H9 (cell line): Measurements from ENCODE around the gene RASSF8. TPM values are rescaled to one million over a fixed set of nuclear protein-coding genes. Genes with fewer than 3 reads are reported as not detected.

Experiments
- DNase-seq: peaks from one replicate; pipeline ENCODE4 v3.0.0-alpha.2; 2017
- H2AFZ ChIP-seq: one replicate; pipeline ENCODE4 v1.6.1; 2013; ENCODE audit warnings: mild to moderate bottlenecking, low read length, control low read depth, moderate library complexity
- H2AK5ac ChIP-seq: 2 replicates; pipeline ENCODE4 v1.6.1; 2013; ENCODE audit warnings: low read length, control low read depth, mixed read lengths; ENCODE audit not compliant: insufficient read length
- H2BK120ac ChIP-seq: one replicate; pipeline ENCODE4 v1.6.1; 2013; ENCODE audit warnings: low read depth, mild to moderate bottlenecking, low read length, control low read depth, inconsistent platforms; ENCODE audit not compliant: poor library complexity, severe bottlenecking
- H2BK12ac ChIP-seq: 2 replicates; pipeline ENCODE4 v1.6.1; 2013; ENCODE audit warnings: low read length, control low read depth, mixed read lengths, low read depth; ENCODE audit not compliant: insufficient read length
- H2BK15ac ChIP-seq: 2 replicates; pipeline ENCODE4 v1.6.1; 2013; ENCODE audit warnings: low read depth, low read length, control low read depth
- H2BK20ac ChIP-seq: one replicate; pipeline ENCODE4 v1.6.1; 2013; ENCODE audit warnings: low read depth, mild to moderate bottlenecking, low read length, control low read depth, inconsistent platforms; ENCODE audit not compliant: poor library complexity, severe bottlenecking
- H2BK5ac ChIP-seq: 2 replicates; pipeline ENCODE4 v1.6.1; 2013; ENCODE audit warnings: low read length, control low read depth, mixed read lengths; ENCODE audit not compliant: insufficient read length
- H3K14ac ChIP-seq: 2 replicates; pipeline ENCODE4 v1.6.1; 2013; ENCODE audit warnings: low read length, control low read depth; ENCODE audit not compliant: insufficient read depth
- H3K18ac ChIP-seq: 2 replicates; pipeline ENCODE4 v1.6.1; 2013; ENCODE audit warnings: low read depth, mild to moderate bottlenecking, mixed read lengths, low read length, control low read depth; ENCODE audit not compliant: insufficient read length
- H3K23ac ChIP-seq: 2 replicates; pipeline ENCODE4 v1.6.1; 2013; ENCODE audit warnings: low read length, control low read depth, mixed read lengths, low read depth; ENCODE audit not compliant: insufficient read length
- H3K23me2 ChIP-seq: 2 replicates; pipeline ENCODE4 v1.6.1; 2013; ENCODE audit warnings: low read depth, mild to moderate bottlenecking, mixed read lengths, low read length, control low read depth; ENCODE audit not compliant: insufficient read length, poor library complexity, severe bottlenecking
- H3K27ac ChIP-seq: 2 replicates; pipeline ENCODE4 v1.5.1; 2013; ENCODE audit warnings: low read length, control low read depth, mixed read lengths, low read depth; ENCODE audit not compliant: insufficient read length
- H3K27me3 ChIP-seq: 2 replicates; pipeline ENCODE4 v1.6.1; 2013; ENCODE audit warnings: low read length, control low read depth, inconsistent platforms; ENCODE audit not compliant: insufficient read depth
- H3K4ac ChIP-seq: 2 replicates; pipeline ENCODE4 v1.6.1; 2013; ENCODE audit warnings: low read depth, mild to moderate bottlenecking, control low read depth, inconsistent platforms, low read length, moderate library complexity
- H3K4me1 ChIP-seq: 2 replicates; pipeline ENCODE4 v1.6.1; 2013; ENCODE audit warnings: low read length, control low read depth, inconsistent platforms; ENCODE audit not compliant: insufficient read depth
- H3K4me2 ChIP-seq: 2 replicates; pipeline ENCODE4 v1.6.1; 2013; ENCODE audit warnings: low read length, control low read depth, mixed read lengths; ENCODE audit not compliant: insufficient read length, insufficient read depth
- H3K56ac ChIP-seq: 2 replicates; pipeline ENCODE4 v1.6.1; 2013; ENCODE audit warnings: low read depth, mild to moderate bottlenecking, mixed read lengths, low read length, control low read depth; ENCODE audit not compliant: insufficient read length
- H3K79me1 ChIP-seq: 2 replicates; pipeline ENCODE4 v1.6.1; 2013; ENCODE audit warnings: low read depth, mild to moderate bottlenecking, moderate library complexity, low read length, control low read depth, inconsistent platforms; ENCODE audit not compliant: insufficient read depth, poor library complexity, severe bottlenecking
- H3K79me2 ChIP-seq: 2 replicates; pipeline ENCODE4 v1.6.1; 2013; ENCODE audit warnings: low read length, control low read depth, inconsistent platforms; ENCODE audit not compliant: insufficient read depth
- H3K9ac ChIP-seq: 2 replicates; pipeline ENCODE4 v1.6.1; 2013; ENCODE audit warnings: low read length, control low read depth, mixed read lengths; ENCODE audit not compliant: insufficient read length; ENCODE audit errors: extremely low read depth
- H3K9me3 ChIP-seq: one replicate; pipeline ENCODE4 v1.6.1; 2013; ENCODE audit warnings: low read depth, low read length, inconsistent platforms; ENCODE audit not compliant: control insufficient read depth
- H3T11ph ChIP-seq: one replicate; pipeline ENCODE4 v1.6.1; 2013; ENCODE audit warnings: mild to moderate bottlenecking, low read length, control low read depth, inconsistent platforms
- H4K20me1 ChIP-seq: one replicate; pipeline ENCODE4 v1.6.1; 2013; ENCODE audit not compliant: control insufficient read depth, insufficient read length, insufficient read depth
- H4K5ac ChIP-seq: 2 replicates; pipeline ENCODE4 v1.6.1; 2013; ENCODE audit warnings: low read depth, mild to moderate bottlenecking, mixed read lengths, low read length, control low read depth; ENCODE audit not compliant: insufficient read length
- H4K8ac ChIP-seq: replicated peaks from 2 replicates; pipeline ENCODE4 v1.6.1; 2013; ENCODE audit warnings: low read length, control low read depth, mixed read lengths, low read depth; ENCODE audit not compliant: insufficient read length
- H4K91ac ChIP-seq: 2 replicates; pipeline ENCODE4 v1.6.1; 2013; ENCODE audit warnings: low read depth, mild to moderate bottlenecking, moderate library complexity, mixed read lengths, low read length, control low read depth; ENCODE audit not compliant: insufficient read length
- H3K27ac Mint-ChIP-seq, 3 experiments: 2 replicates in 2 of 3; 3 replicates in 1 of 3; pipeline ENCODE4 v1.8.0; 2020 to 2021; ENCODE audit warnings: mixed read lengths in 3 of 3, mild to moderate bottlenecking in 1 of 3, moderate library complexity in 1 of 3
- H3K27me3 Mint-ChIP-seq: 2 replicates; pipeline ENCODE4 v1.8.0; 2021; ENCODE audit warnings: low read depth, mild to moderate bottlenecking, moderate library complexity, mixed read lengths
- H3K36me3 Mint-ChIP-seq, 3 experiments: 2 replicates in 2 of 3; 3 replicates in 1 of 3; pipeline ENCODE4 v1.8.0; 2020 to 2021; ENCODE audit warnings: low read depth in 3 of 3, mixed read lengths in 3 of 3; ENCODE audit not compliant: insufficient read depth in 1 of 3
- H3K4me1 Mint-ChIP-seq, 2 experiments: 2 replicates each; pipeline ENCODE4 v1.8.0; 2020; ENCODE audit warnings: mixed read lengths in 2 of 2
- H3K4me3 Mint-ChIP-seq, 2 experiments: 2 replicates in 1 of 2; 3 replicates in 1 of 2; pipeline ENCODE4 v1.8.0; 2020 to 2021; ENCODE audit warnings: mild to moderate bottlenecking in 2 of 2, mixed read lengths in 2 of 2, moderate library complexity in 1 of 2
- H3K9me3 Mint-ChIP-seq, 2 experiments: 2 replicates in 1 of 2; 3 replicates in 1 of 2; pipeline ENCODE4 v1.8.0; 2020; ENCODE audit warnings: mild to moderate bottlenecking in 2 of 2, mixed read lengths in 2 of 2, moderate library complexity in 1 of 2
- CTCF ChIP-seq: fragments of 200-600 bp; sonication (generic); conservative IDR thresholded peaks from 3 replicates; pipeline ENCODE4 v1.8.0; 2021; ENCODE audit warnings: antibody characterized with exemption, mild to moderate bottlenecking
- WGBS: extraction: QIAGEN DNeasy Blood & Tissue Kit; methylation state at CpG from one replicate; pipeline ENCODE4 v1.1.7; 2013; ENCODE audit warnings: missing lambda C conversion rate, low lambda C conversion rate, mixed read lengths; ENCODE audit not compliant: insufficient read length; ENCODE audit errors: extremely low coverage; 5-methylcytosine and 5-hydroxymethylcytosine counted together
- total RNA-seq: library from RNA; stranded (reverse); gene quantifications from 2 replicates; pipeline ENCODE4 v1.2.1, GENCODE V29; 2021

RASSF8 gene
- total RNA-seq, 1 experiment from 2014 or later = 38.8 TPM

- no peak for DNase-seq
- Mint-ChIP-seq H3K27ac (0 out of 7 replicates have a peak overlapping the region, but pooled peaks of 1 of the 3 experiments have one; percentile 14), H3K9me3 (no peaks in the 10 kb centered on the region), H3K36me3 (no peaks in the 10 kb centered on the region; a peak in 2 of 7 replicates), H3K4me1 (peaks cover 16 to 18% of the 10 kb centered on the region in 2 experiments), H3K27me3 (no peaks in the 10 kb centered on the region), H3K4me3 (no peak overlapping the region)
- no peak overlapping the region for H2BK120ac ChIP-seq
- no peak overlapping the region for H3K23ac ChIP-seq
- no peaks in the 10 kb centered on the region for H3K23me2 ChIP-seq
- H3K79me1 ChIP-seq = no peaks in the 10 kb centered on the region
- no peak overlapping the region for H2AK5ac ChIP-seq
- H4K91ac ChIP-seq = no peak overlapping the region
- no peak overlapping the region for H4K5ac ChIP-seq
- TF ChIP-seq CTCF = peak; percentile 43
- H3K9ac ChIP-seq = no peak overlapping the region
- H3K9me3 ChIP-seq = no peaks in the 10 kb centered on the region
- H3K27me3 ChIP-seq = no peaks in the 10 kb centered on the region
- H3K27ac ChIP-seq = no peak overlapping the region
- H3K4me2 ChIP-seq = no peak overlapping the region
- WGBS = no CpG with 5 or more reads among the region's 4 CpGs
- no peak overlapping the region for H2BK5ac ChIP-seq
- H2BK20ac ChIP-seq = no peak overlapping the region
- H3T11ph ChIP-seq = no peak overlapping the region
- no peaks in the 10 kb centered on the region for H3K79me2 ChIP-seq
- H2BK15ac ChIP-seq = no peak overlapping the region
- no peak overlapping the region for H4K8ac ChIP-seq
- H3K14ac ChIP-seq = no peak overlapping the region
- H3K18ac ChIP-seq = no peak overlapping the region
- H4K20me1 ChIP-seq = no peaks in the 10 kb centered on the region
- H3K4ac ChIP-seq = no peak overlapping the region
- no peak overlapping the region for H2AFZ ChIP-seq
- no peak overlapping the region for H3K56ac ChIP-seq
- H3K4me1 ChIP-seq = no peaks in the 10 kb centered on the region
- no peak overlapping the region for H2BK12ac ChIP-seq
These were observed 70.7 kb downstream of the RASSF8 start for GRCh38 chr12:26028953-26029735.
